Heart right ventricle (tissue), 16 donors: ENCODE data around the gene TDP1. TPM values are rescaled to one million over a fixed set of nuclear protein-coding genes. Genes with fewer than 3 reads are reported as not detected.

ENCODE experiments used
- ATAC-seq, 8 donors: fragments of 200-7000 bp; cut with Tn5 transposase; one replicate each; pipeline ENCODE4 v1.9.1; 2020; ENCODE audit warnings: mild to moderate bottlenecking in 8 of 8, moderate library complexity in 8 of 8, moderate number of reproducible peaks in 1 of 8
- DNase-seq, 2 donors: peaks; one replicate each; pipeline ENCODE4 v3.0.0-alpha.2; 2020
- H3K27ac ChIP-seq, 10 donors: fragments of 200-600 bp; sonication (generic) in 2 of 10; one replicate each; pipeline versions ENCODE4 v1.5.0 to v1.8.0; 2020 to 2022; ENCODE audit warnings: mild to moderate bottlenecking in 3 of 10
- H3K27me3 ChIP-seq, 7 donors: fragments of 200-600 bp; one replicate each; pipeline ENCODE4 v1.8.0; 2021 to 2022; ENCODE audit warnings: mild to moderate bottlenecking in 2 of 7
- H3K36me3 ChIP-seq, 9 donors: fragments of 200-600 bp; sonication (generic) in 1 of 9; one replicate each; pipeline versions ENCODE4 v1.5.0 to v1.8.0; 2020 to 2022; ENCODE audit warnings: mild to moderate bottlenecking in 2 of 9
- H3K4me1 ChIP-seq, 9 donors: fragments of 200-600 bp; sonication (generic) in 1 of 9; one replicate each; pipeline versions ENCODE4 v1.5.0 to v1.8.0; 2020 to 2022; ENCODE audit warnings: mild to moderate bottlenecking in 4 of 9
- H3K4me3 ChIP-seq, 10 donors: fragments of 200-600 bp; sonication (generic) in 2 of 10; one replicate each; pipeline versions ENCODE4 v1.5.0 to v1.8.0; 2020 to 2022; ENCODE audit warnings: mild to moderate bottlenecking in 7 of 10, moderate library complexity in 2 of 10
- H3K9me3 ChIP-seq, 11 donors: fragments of 200-600 bp in 10 of 11; sonication (generic) in 2 of 11; one replicate each; pipeline versions ENCODE4 v1.5.0 to v1.8.0; 2013 to 2022; ENCODE audit warnings: mild to moderate bottlenecking in 2 of 11, control low read depth in 1 of 11, moderate library complexity in 1 of 11
- WGBS, 2 donors: extraction: QIAGEN DNeasy Blood & Tissue Kit; methylation state at CpG; one replicate each; pipeline ENCODE4 v1.1.7; 2013; ENCODE audit warnings: inconsistent platforms in 1 of 2; 5-methylcytosine and 5-hydroxymethylcytosine counted together
- intact Hi-C, 10 donors: fragments of 100-400 bp; cut with DNase I; formaldehyde crosslinking; loops; one replicate each; pipeline versions ENCODE4 v1.11.1 to v1.14.2; 2022
- polyA plus RNA-seq, 2 donors: library from polyadenylated mRNA; stranded (reverse); fragments of 200-250 nt; gene quantifications; one replicate each; pipeline ENCODE4 v1.2.3, GENCODE V29; 2013
- total RNA-seq, 10 donors: library from RNA; stranded (reverse); fragmentation: NEBNext Ultra II Directional in 3 of 10; extraction: Animal tissue kit (Norgen Biotek cat#: 25700) in 3 of 10; gene quantifications; one replicate each; pipeline versions ENCODE4 v1.2.1 to v1.2.4, GENCODE V29; 2021 to 2023
- TF ChIP-seq, protein P1 (sequence below), 9 donors: fragments of 200-600 bp; sonication (generic) in 2 of 9; IDR thresholded peaks; one replicate each; pipeline versions ENCODE4 v1.5.0 to v1.8.0; 2021 to 2022; ENCODE audit warnings: antibody characterized with exemption in 9 of 9, mild to moderate bottlenecking in 5 of 9, moderate library complexity in 1 of 9
- donor health status: Arrhythmogenic right ventricular cardiomyopathy.
- donor health status: ischemic (EF 13 %, LVEDD 7.1; RV severe dilation, severe dysfunction).
- donor health status: healthy with polysubstance abuse.
- donor health status: DM: no; HTN: yes; CAD: no.
- donor health status: DM: no; HTN: no; CAD: no.
- donor health status: ischemic (EF 25% LVEDD 6.9; RV normal size, moderate dysfunction).
- donor health status: ischemic (EF 25% LVEDD 5.7; RV mildly dilated, moderate dysfunction).
- donor health status: healthy.
- donor health status: DM: yes; HTN: yes; CAD: no.
- donor health status: Ischemic cardiomyopathy.
- donor health status: ischemic (EF 35%, LVEDD 5.7; RV mildly dilated, moderate dysfunction).
- donor health status: nonischemic (EF 11% LVEDD 7.7; RV severe dilation, severe dysfunction).
- donor health status: DM: yes; HTN: yes; CAD: no.
- donor health status: PGD.
- donor health status: ischemic (EF 29% LVEDD 5.4; RV normal size, mild dysfunction).
- donor health status: nonischemic (EF 23%, LVEDD 6.1; RV moderate dilation, normal function).

The TDP1 gene
- total and polyA plus RNA-seq, 12 donors: 0.80 to 7.1 (median 3.2) TPM

- Histone ChIP-seq H3K36me3 (peaks cover 0 to 37% (median 0%) of the 10 kb centered on the region in 9 donors), H3K27ac (no peak overlapping the region), H3K9me3 (no peaks in the 10 kb centered on the region), H3K27me3 (peaks cover 0 to 4% (median 0%) of the 10 kb centered on the region in 7 donors), H3K4me1 (peaks cover 0 to 5% (median 0%) of the 10 kb centered on the region in 9 donors), H3K4me3 (no peak overlapping the region)
- TF ChIP-seq, protein P1, sequence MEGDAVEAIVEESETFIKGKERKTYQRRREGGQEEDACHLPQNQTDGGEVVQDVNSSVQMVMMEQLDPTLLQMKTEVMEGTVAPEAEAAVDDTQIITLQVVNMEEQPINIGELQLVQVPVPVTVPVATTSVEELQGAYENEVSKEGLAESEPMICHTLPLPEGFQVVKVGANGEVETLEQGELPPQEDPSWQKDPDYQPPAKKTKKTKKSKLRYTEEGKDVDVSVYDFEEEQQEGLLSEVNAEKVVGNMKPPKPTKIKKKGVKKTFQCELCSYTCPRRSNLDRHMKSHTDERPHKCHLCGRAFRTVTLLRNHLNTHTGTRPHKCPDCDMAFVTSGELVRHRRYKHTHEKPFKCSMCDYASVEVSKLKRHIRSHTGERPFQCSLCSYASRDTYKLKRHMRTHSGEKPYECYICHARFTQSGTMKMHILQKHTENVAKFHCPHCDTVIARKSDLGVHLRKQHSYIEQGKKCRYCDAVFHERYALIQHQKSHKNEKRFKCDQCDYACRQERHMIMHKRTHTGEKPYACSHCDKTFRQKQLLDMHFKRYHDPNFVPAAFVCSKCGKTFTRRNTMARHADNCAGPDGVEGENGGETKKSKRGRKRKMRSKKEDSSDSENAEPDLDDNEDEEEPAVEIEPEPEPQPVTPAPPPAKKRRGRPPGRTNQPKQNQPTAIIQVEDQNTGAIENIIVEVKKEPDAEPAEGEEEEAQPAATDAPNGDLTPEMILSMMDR (IDR thresholded peaks at IDR 0.05): no peak
- ATAC-seq: no peak
- WGBS, 2 donors: 48 to 51% methylated on average over 2 of the region's 2 CpGs
- DNase-seq: no peak
- intact Hi-C loops: no loop called here
Observed at GRCh38 chr14:90045616-90046015, 89.9 kb downstream of the TDP1 start.

DNA sequence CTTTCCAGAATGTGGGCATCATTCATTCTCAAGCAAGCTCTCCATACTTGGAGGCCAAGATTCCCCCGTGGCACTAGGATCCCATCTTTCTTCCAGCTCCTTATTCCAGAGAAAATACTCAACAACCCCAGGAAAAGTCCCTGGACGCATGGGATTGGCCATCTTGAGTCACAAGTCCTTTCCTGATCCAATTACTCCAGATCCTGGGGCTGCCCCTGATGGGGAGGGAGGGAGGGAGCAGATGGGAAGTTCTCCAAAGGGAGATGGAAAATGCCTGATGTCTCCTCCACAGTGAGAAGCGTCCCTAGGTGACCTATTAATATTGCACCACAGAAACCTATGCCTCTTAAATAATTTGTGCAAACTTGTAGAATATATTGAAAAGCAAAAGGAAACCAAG, 93.7 kb downstream of the TDP1 start:
- DNase-seq (no peak), ATAC-seq (no peak)
- Histone ChIP-seq H3K4me1 (peaks cover 0 to 5% (median 0%) of the 10 kb centered on the region in 9 donors), H3K27me3 (peaks cover 0 to 29% (median 20%) of the 10 kb centered on the region in 7 donors), H3K9me3 (no peaks in the 10 kb centered on the region), H3K4me3 (no peak overlapping the region), H3K27ac (no peak overlapping the region), H3K36me3 (peaks cover 0 to 8% (median 0%) of the 10 kb centered on the region in 9 donors)
- 56 to 60% methylated on average over 3 of the region's 3 CpGs for WGBS, 2 donors
- intact Hi-C loops: no loop called here
- TF ChIP-seq, protein P1 (IDR thresholded peaks at IDR 0.05): no peak

GRCh38 chr14:90050271-90050670, 94.5 kb downstream of the TDP1 start:
- TF ChIP-seq, protein P1 (IDR thresholded peaks at IDR 0.05): no peak
- no peak for ATAC-seq
- H3K4me3 ChIP-seq: no peak overlapping the region
- no peaks in the 10 kb centered on the region for H3K9me3 ChIP-seq
- H3K36me3 ChIP-seq: no peaks in the 10 kb centered on the region
- 94 to 100% methylated on average over 4 of the region's 4 CpGs for WGBS, 2 donors
- intact Hi-C loops: loop anchor here in 2 of 10 donors (10.0 kb wide), 2 partner anchors 75 to 185 kb away; no protein-coding TSS in a partner anchor
- no peak for DNase-seq
- H3K27me3 ChIP-seq: peaks cover 0 to 37% (median 24%) of the 10 kb centered on the region in 7 donors
- no peak overlapping the region for H3K27ac ChIP-seq
- peaks cover 0 to 4% (median 0%) of the 10 kb centered on the region in 9 donors for H3K4me1 ChIP-seq

DNA sequence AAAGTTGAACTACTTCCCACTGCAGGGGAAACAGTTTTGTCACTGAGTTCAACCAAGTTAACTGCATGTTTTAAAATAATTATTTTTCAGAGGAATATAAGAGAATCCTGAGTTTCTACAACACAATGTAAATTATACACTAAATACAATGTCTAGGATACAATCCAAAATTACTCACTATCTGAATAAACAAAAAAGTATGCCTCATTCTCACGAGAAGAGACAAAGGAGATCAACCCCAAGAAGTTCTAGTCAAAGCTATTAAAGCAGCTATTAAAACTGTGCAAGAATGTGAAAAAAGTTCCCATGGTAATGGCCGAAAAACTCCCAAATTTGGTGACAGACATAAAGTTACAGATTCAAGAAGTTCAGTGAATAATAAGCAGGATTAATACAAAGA, 97.3 kb downstream of the TDP1 start:
- ATAC-seq (no peak), DNase-seq (no peak)
- TF ChIP-seq, protein P1 (IDR thresholded peaks at IDR 0.05): no peak
- H3K27ac ChIP-seq: no peak overlapping the region
- 75 to 80% methylated on average over 2 of the region's 2 CpGs for WGBS, 2 donors
- H3K36me3 ChIP-seq: no peaks in the 10 kb centered on the region
- no peak overlapping the region for H3K4me3 ChIP-seq
- intact Hi-C loops: loop anchor here in 2 of 10 donors (10.0 kb wide), 2 partner anchors 78 to 182 kb away; no protein-coding TSS in a partner anchor
- no peaks in the 10 kb centered on the region for H3K4me1 ChIP-seq
- H3K27me3 ChIP-seq: peaks cover 0 to 65% (median 39%) of the 10 kb centered on the region in 7 donors
- H3K9me3 ChIP-seq: no peaks in the 10 kb centered on the region
